Measurements from ENCODE around the gene SERPINB7. TPM values are rescaled to one million over a fixed set of nuclear protein-coding genes. Genes with fewer than 3 reads are reported as not detected.

SERPINB7 gene
- polyA plus RNA-seq, 1 donor (not counting 4 experiments of a cell fraction or from before 2014, with no cell fraction given), result 408 TPM

DNA sequence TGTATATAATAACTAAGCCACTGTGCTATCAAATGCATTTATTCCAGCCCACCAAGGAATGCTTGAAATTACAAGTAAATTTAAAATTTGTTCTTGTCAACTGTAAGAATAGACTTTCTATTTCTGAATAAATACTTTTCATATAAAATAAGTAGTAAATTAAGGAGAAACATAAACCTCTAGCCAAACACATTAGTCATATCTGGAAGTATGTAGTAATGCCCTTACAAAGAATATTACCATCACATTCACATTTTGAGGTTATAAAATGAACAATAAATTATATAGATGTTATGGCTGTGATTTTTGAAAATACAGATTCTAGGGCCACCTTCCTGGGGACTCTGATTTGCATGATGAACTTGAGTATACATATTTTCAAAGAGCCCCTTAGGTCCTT, 54.7 kb downstream of the SERPINB7 start:
- Histone ChIP-seq H3K27ac (ENCODE audit: control insufficient read depth, insufficient read depth, low read length) (peak overlapping the region; percentile 88), H3K9me1 (ENCODE audit: control insufficient read depth, extremely low read depth, insufficient read depth, low read length) (no peaks in the 10 kb centered on the region), H3K4me3 (ENCODE audit: control insufficient read depth in 2 of 3, extremely low read depth in 1 of 3, insufficient read depth in 2 of 3, low read depth in 1 of 3, low read length in 3 of 3) (no peak overlapping the region), H4K20me1 (ENCODE audit: control insufficient read depth, extremely low read depth, insufficient read depth, low read length) (no peaks in the 10 kb centered on the region), H2AFZ (ENCODE audit: control insufficient read depth, low read length) (no peak overlapping the region), H3K9ac (ENCODE audit: control insufficient read depth, extremely low read depth, insufficient read depth, low read length) (no peak overlapping the region), H3K79me2 (ENCODE audit: control insufficient read depth, insufficient read depth, low read length) (no peaks in the 10 kb centered on the region), H3K36me3 (ENCODE audit: control insufficient read depth in 2 of 2, extremely low read depth in 1 of 2, insufficient read depth in 2 of 2, low read length in 2 of 2) (no peaks in the 10 kb centered on the region), H3K9me3 (ENCODE audit: control insufficient read depth, low read depth, low read length) (no peaks in the 10 kb centered on the region), H3K4me1 (ENCODE audit: control insufficient read depth, extremely low read depth, insufficient read depth, low read length) (peaks cover 35% of the 10 kb centered on the region), H3K4me2 (ENCODE audit: control insufficient read depth, extremely low read depth, insufficient read depth, low read depth, low read length) (peak overlapping the region; percentile 18), H3K27me3 (ENCODE audit: control insufficient read depth, extremely low read depth, insufficient read depth, low read length) (no peaks in the 10 kb centered on the region)
- TF ChIP-seq EZH2 (IDR thresholded peaks at IDR 0.05; ENCODE audit: low read length) (no peak), CTCF (optimal IDR thresholded peaks at IDR 0.05 in 1 of 3, IDR thresholded peaks at IDR 0.05 in 1 of 3, conservative IDR thresholded peaks at IDR 0.05 in 1 of 3; ENCODE audit: extremely low read depth in 1 of 3, insufficient read depth in 2 of 3, low read length in 3 of 3) (no peak)
- FAIRE-seq, result no peak
- DNase-seq (ENCODE audit: low read depth, low spot score), result no peak
- dilution Hi-C loops (cut with MboI; ENCODE audit: extremely low pct_ligation_motif_present, low sequenced_read_pairs), result no loop called here

- Histone ChIP-seq H3K4me1 (ENCODE audit: control insufficient read depth, extremely low read depth, insufficient read depth, low read length) (peaks cover 35% of the 10 kb centered on the region), H3K4me2 (ENCODE audit: control insufficient read depth, extremely low read depth, insufficient read depth, low read depth, low read length) (peak overlapping the region; percentile 68)
Measured at GRCh38 chr18:63831080-63831788, 56.0 kb downstream of the SERPINB7 start.

More at GRCh38 chr18:63831080-63831788, 56.0 kb downstream of the SERPINB7 start:
- peak overlapping the region; percentile 21 for H2AFZ ChIP-seq (ENCODE audit: control insufficient read depth, low read length)
- H3K4me3 ChIP-seq (ENCODE audit: control insufficient read depth in 2 of 3, extremely low read depth in 1 of 3, insufficient read depth in 2 of 3, low read depth in 1 of 3, low read length in 3 of 3), result no peak overlapping the region
- no peaks in the 10 kb centered on the region for H3K79me2 ChIP-seq (ENCODE audit: control insufficient read depth, insufficient read depth, low read length)
- TF ChIP-seq EZH2 (IDR thresholded peaks at IDR 0.05; ENCODE audit: low read length) (no peak), CTCF (optimal IDR thresholded peaks at IDR 0.05 in 1 of 3, IDR thresholded peaks at IDR 0.05 in 1 of 3, conservative IDR thresholded peaks at IDR 0.05 in 1 of 3; ENCODE audit: extremely low read depth in 1 of 3, insufficient read depth in 2 of 3, low read length in 3 of 3) (no peak)
- FAIRE-seq, result peak; percentile 99
- DNase-seq (ENCODE audit: low read depth, low spot score), result peak; percentile 40
- no peaks in the 10 kb centered on the region for H3K9me3 ChIP-seq (ENCODE audit: control insufficient read depth, low read depth, low read length)
- no peaks in the 10 kb centered on the region for H3K9me1 ChIP-seq (ENCODE audit: control insufficient read depth, extremely low read depth, insufficient read depth, low read length)
- H3K27me3 ChIP-seq (ENCODE audit: control insufficient read depth, extremely low read depth, insufficient read depth, low read length), result no peaks in the 10 kb centered on the region
- H3K36me3 ChIP-seq (ENCODE audit: control insufficient read depth in 2 of 2, extremely low read depth in 1 of 2, insufficient read depth in 2 of 2, low read length in 2 of 2), result no peaks in the 10 kb centered on the region
- no peaks in the 10 kb centered on the region for H4K20me1 ChIP-seq (ENCODE audit: control insufficient read depth, extremely low read depth, insufficient read depth, low read length)
- H3K27ac ChIP-seq (ENCODE audit: control insufficient read depth, insufficient read depth, low read length), result peak overlapping the region; percentile 88
- dilution Hi-C loops (cut with MboI; ENCODE audit: extremely low pct_ligation_motif_present, low sequenced_read_pairs), result no loop called here
- H3K9ac ChIP-seq (ENCODE audit: control insufficient read depth, extremely low read depth, insufficient read depth, low read length), result peak overlapping the region; percentile 65

Measured in keratinocyte (primary cell).